Activated naive CD8-positive, alpha-beta T cell treated with anti-CD3 and anti-CD28 coated beads, Interleukin-2, amount 50 U/mL, for 24 hours (primary cell): ENCODE measurements around the gene ATP8A2.

ENCODE experiments used
- ATAC-seq: fragments of 150-1000 bp; cut with Tn5 transposase; one replicate; pipeline ENCODE4 v1.10.0; 2021
- DNase-seq: peaks from one replicate; pipeline ENCODE4 v3.0.0; 2021
- H3K27ac Mint-ChIP-seq: one replicate; pipeline ENCODE4 v1.8.0; 2021; ENCODE audit warnings: mild to moderate bottlenecking, mixed read lengths
- H3K27me3 Mint-ChIP-seq: one replicate; pipeline ENCODE4 v1.8.0; 2021; ENCODE audit warnings: mixed read lengths
- H3K36me3 Mint-ChIP-seq: one replicate; pipeline ENCODE4 v1.8.0; 2021; ENCODE audit warnings: low read depth, mixed read lengths
- H3K4me1 Mint-ChIP-seq: one replicate; pipeline ENCODE4 v1.8.0; 2021; ENCODE audit warnings: mixed read lengths
- H3K4me3 Mint-ChIP-seq: one replicate; pipeline ENCODE4 v1.8.0; 2021; ENCODE audit warnings: mild to moderate bottlenecking, moderate library complexity, mixed read lengths
- H3K9me3 Mint-ChIP-seq: one replicate; pipeline ENCODE4 v1.8.0; 2021; ENCODE audit warnings: mixed read lengths

Gene ATP8A2

GRCh38 chr13:25887962-25888655, 516.3 kb downstream of the ATP8A2 start:
- no peaks in the 10 kb centered on the region for H3K27me3 Mint-ChIP-seq
- H3K4me1 Mint-ChIP-seq = peaks cover 37% of the 10 kb centered on the region
- no peak for ATAC-seq
- no peak for DNase-seq
- no peaks in the 10 kb centered on the region for H3K36me3 Mint-ChIP-seq
- no peaks in the 10 kb centered on the region for H3K9me3 Mint-ChIP-seq
- peak overlapping the region; percentile 42 for H3K27ac Mint-ChIP-seq
- H3K4me3 Mint-ChIP-seq = no peak overlapping the region

DNA sequence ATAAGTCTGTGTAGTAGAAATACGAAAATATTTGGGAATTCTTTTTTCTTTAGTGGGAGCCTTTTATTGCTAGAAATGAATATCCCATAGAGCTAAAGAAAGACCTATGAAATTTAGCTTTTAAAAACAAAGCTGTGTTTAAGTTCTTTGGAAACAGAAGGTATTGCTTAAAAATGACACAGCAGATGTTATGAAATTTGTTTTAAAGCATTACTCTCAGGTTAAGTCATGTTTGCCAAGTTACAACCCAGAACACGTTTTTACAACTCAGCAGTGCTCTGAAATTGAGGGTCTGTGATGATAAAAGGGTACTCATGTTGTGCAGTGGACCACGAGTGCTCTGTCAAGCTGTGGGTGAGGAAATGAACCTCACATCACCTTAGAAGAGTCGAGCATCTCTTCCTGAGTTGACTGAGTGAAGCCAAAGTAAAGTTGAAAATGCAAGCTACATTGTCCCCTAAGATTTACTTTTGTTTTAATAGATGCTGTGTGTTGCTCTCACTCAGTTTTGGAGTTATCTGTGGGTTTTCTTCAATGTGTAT, 519.0 kb downstream of the ATP8A2 start:
- ATAC-seq (no peak), DNase-seq (no peak)
- Mint-ChIP-seq H3K27ac (no peak overlapping the region), H3K4me1 (peaks cover 25% of the 10 kb centered on the region), H3K36me3 (no peaks in the 10 kb centered on the region), H3K9me3 (peaks cover under 1% of the 10 kb centered on the region), H3K27me3 (no peaks in the 10 kb centered on the region), H3K4me3 (no peak overlapping the region)

GRCh38 chr13:25898991-25899390, 527.2 kb downstream of the ATP8A2 start:
- H3K36me3 Mint-ChIP-seq = no peaks in the 10 kb centered on the region
- ATAC-seq (no peak), DNase-seq (no peak)
- H3K4me1 Mint-ChIP-seq = peaks cover 28% of the 10 kb centered on the region
- no peak overlapping the region for H3K4me3 Mint-ChIP-seq
- peaks cover 10% of the 10 kb centered on the region for H3K9me3 Mint-ChIP-seq
- no peaks in the 10 kb centered on the region for H3K27me3 Mint-ChIP-seq
- no peak overlapping the region for H3K27ac Mint-ChIP-seq

DNA sequence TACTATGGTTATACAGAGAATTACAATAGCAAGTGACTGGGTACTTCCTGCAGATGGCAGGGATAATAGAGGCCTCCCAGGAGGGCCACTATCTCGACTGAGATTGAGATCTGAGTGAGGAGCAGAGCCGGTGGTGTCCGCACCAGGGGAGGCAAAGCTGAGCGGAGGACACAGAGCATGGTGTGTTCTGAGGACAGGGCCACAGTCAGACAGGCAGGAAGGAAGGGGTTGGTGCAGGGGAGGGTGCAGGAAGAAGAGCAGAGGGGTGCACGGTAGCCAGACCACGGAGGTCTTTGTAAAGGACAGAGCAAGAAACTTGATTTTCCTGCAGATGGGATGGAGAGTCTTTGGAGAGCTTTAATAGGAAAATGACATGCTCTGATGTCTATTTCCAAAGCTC, 527.7 kb downstream of the ATP8A2 start:
- H3K36me3 Mint-ChIP-seq = no peaks in the 10 kb centered on the region
- H3K4me1 Mint-ChIP-seq = peaks cover 28% of the 10 kb centered on the region
- H3K27me3 Mint-ChIP-seq = no peaks in the 10 kb centered on the region

GRCh38 chr13:25899952-25900351, 528.2 kb downstream of the ATP8A2 start:
- no peaks in the 10 kb centered on the region for H3K27me3 Mint-ChIP-seq
- H3K36me3 Mint-ChIP-seq = no peaks in the 10 kb centered on the region
- H3K27ac Mint-ChIP-seq = no peak overlapping the region
- no peak for ATAC-seq
- no peak for DNase-seq
- H3K9me3 Mint-ChIP-seq = peaks cover 10% of the 10 kb centered on the region
- no peak overlapping the region for H3K4me3 Mint-ChIP-seq
- H3K4me1 Mint-ChIP-seq = peaks cover 28% of the 10 kb centered on the region

More for the DNA sequence above, 527.7 kb downstream of the ATP8A2 start:
- DNase-seq (no peak), ATAC-seq (no peak)
- Mint-ChIP-seq H3K4me3 (no peak overlapping the region), H3K9me3 (peaks cover 10% of the 10 kb centered on the region), H3K27ac (no peak overlapping the region)

DNA sequence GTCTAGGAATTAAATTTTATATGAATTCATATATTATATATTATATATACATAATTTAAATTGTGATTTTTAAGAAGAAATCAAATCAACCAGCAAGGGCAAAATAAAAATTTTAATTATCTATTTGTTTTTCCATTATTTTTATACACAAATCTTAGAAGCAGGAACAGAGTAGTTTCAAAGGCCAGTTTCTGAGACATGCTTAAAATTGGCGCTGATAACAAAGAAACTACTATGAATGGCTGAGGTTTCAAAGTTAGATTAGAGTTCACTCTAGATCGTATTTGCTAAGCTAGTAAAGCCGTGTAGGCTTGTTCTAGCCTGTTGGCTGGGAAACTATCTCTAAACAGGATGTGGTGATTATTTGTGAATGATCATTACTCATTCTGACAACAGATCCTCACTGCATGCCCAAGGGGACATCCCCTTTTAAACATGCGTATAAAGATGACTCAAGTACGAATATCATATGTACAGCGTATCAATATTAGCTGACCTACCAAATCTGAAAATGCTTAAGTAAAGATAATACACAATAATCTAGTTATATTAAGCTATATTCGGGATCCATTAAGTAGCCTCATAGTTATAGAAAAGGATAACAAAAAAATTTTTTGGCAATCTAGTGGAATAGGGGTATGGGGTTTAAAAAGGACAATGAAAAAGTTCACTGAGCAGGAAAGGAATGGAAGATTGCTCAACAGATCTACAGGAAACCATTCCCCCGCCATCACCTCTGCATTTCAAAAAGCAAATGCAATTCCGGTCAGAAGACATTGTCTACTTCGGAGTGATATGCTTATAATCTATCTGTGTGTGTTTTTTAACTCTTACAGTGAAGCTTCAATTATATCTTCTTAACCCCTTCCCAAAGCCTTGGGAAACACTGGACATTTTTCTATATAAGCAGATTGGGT, 529.9 kb downstream of the ATP8A2 start:
- no peaks in the 10 kb centered on the region for H3K36me3 Mint-ChIP-seq
- H3K4me3 Mint-ChIP-seq = no peak overlapping the region
- peaks cover 7% of the 10 kb centered on the region for H3K9me3 Mint-ChIP-seq
- H3K4me1 Mint-ChIP-seq = peaks cover 28% of the 10 kb centered on the region
- H3K27me3 Mint-ChIP-seq = no peaks in the 10 kb centered on the region
- DNase-seq (no peak), ATAC-seq (peak; percentile 97)
- H3K27ac Mint-ChIP-seq = peak overlapping the region; percentile 44

DNA sequence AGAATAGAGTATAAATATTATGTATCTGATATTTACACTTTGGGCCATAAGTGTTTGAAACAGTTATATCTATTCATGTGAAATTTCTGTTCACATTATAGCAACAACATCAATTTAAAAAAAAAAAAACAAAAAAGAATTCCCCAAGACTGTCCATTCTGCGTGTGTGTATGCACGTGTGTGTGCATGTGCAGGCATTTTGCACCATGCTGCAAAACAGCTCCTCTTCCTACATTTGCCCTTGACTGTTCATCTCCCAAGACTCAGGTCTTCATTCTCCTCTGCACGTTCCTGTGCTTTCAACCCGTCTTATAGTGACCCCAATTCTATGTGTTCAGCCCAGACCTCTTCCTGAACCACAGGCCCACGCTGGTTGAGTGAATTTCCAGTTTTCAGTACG, 530.7 kb downstream of the ATP8A2 start:
- ATAC-seq = no peak
- DNase-seq = no peak
- no peaks in the 10 kb centered on the region for H3K27me3 Mint-ChIP-seq
- H3K9me3 Mint-ChIP-seq = peaks cover 4% of the 10 kb centered on the region
- no peaks in the 10 kb centered on the region for H3K36me3 Mint-ChIP-seq
- H3K4me1 Mint-ChIP-seq = peaks cover 28% of the 10 kb centered on the region
- H3K4me3 Mint-ChIP-seq = peak overlapping the region; percentile 24
- H3K27ac Mint-ChIP-seq = peak overlapping the region; percentile 53

DNA sequence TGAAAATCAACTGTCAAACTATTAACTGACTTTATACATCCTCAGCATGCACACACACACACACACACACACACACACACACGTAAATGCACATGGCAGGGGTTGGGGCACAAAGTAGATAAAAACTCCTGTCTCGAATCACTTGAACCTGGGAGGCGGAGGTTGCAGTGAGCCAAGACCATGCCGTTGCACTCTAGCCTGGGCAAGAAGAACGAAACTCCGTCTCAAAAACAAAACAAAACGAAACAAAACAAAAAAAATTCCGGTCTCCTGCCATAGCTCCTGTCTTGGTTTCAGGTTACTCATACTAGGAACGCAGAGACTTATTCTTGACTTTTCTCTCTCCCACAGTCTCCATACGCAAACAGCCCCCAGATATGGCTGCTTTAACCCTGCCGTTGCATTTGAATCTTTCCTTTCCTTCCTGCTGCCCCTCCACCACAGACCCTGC, 531.1 kb downstream of the ATP8A2 start:
- DNase-seq (no peak), ATAC-seq (peak; percentile 39)
- peaks cover 28% of the 10 kb centered on the region for H3K4me1 Mint-ChIP-seq
- H3K27ac Mint-ChIP-seq = peak overlapping the region; percentile 53
- no peaks in the 10 kb centered on the region for H3K9me3 Mint-ChIP-seq
- H3K27me3 Mint-ChIP-seq = no peaks in the 10 kb centered on the region
- peak overlapping the region; percentile 24 for H3K4me3 Mint-ChIP-seq
- H3K36me3 Mint-ChIP-seq = no peaks in the 10 kb centered on the region

DNA sequence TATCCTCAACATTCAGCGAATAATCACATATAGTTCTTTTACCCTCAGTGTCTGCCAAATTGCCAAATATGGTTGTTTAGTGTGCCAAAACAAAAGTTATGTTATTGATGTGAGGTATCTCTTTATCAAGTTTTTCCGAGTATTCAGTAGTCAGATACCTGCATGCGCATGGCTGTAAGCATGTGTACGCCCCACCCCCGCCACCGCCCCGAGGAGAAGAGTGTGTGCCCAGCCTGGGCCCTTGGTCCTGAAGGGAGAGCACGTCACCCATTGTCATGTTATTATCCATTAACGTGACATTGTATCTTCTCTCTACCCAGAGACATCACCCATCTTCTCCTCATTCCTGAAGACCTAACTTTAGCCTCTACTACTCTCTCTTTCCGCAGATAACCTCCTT, 533.1 kb downstream of the ATP8A2 start:
- no peaks in the 10 kb centered on the region for H3K27me3 Mint-ChIP-seq
- ATAC-seq (no peak), DNase-seq (no peak)
- H3K27ac Mint-ChIP-seq = no peak overlapping the region
- peaks cover 23% of the 10 kb centered on the region for H3K4me1 Mint-ChIP-seq
- no peaks in the 10 kb centered on the region for H3K36me3 Mint-ChIP-seq
- H3K4me3 Mint-ChIP-seq = no peak overlapping the region
- no peaks in the 10 kb centered on the region for H3K9me3 Mint-ChIP-seq

DNA sequence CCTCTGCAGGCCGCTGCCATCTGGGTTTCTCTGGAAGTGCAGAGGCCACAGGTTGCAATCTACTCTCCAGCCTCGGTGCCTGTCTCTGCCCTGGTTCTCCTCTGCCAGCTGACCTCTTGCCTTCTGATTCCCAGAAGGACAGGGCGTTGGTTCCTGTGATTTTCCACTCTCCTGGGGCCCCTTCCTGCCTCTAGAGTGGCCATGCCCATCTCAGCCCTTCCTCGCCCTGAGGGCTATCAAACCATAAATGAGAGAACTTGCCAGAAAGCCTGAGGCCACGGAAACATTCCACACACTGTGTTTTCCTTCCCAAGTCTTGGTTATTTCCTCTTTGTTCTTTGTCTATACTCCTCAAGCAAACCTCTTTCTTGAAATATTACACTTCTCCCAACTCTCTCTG, 533.8 kb downstream of the ATP8A2 start:
- H3K27ac Mint-ChIP-seq = no peak overlapping the region
- H3K36me3 Mint-ChIP-seq = no peaks in the 10 kb centered on the region
- peaks cover 15% of the 10 kb centered on the region for H3K4me1 Mint-ChIP-seq
- H3K27me3 Mint-ChIP-seq = no peaks in the 10 kb centered on the region
- no peak for DNase-seq
- H3K9me3 Mint-ChIP-seq = no peaks in the 10 kb centered on the region
- ATAC-seq = no peak
- no peak overlapping the region for H3K4me3 Mint-ChIP-seq

- Mint-ChIP-seq H3K36me3 (no peaks in the 10 kb centered on the region), H3K9me3 (no peaks in the 10 kb centered on the region), H3K27me3 (no peaks in the 10 kb centered on the region), H3K27ac (no peak overlapping the region), H3K4me3 (no peak overlapping the region), H3K4me1 (peaks cover 9% of the 10 kb centered on the region)
- ATAC-seq (peak; percentile 24), DNase-seq (no peak)
Measured at GRCh38 chr13:25906191-25906661, 534.5 kb downstream of the ATP8A2 start.

GRCh38 chr13:25908366-25908765, 536.6 kb downstream of the ATP8A2 start:
- H3K27ac Mint-ChIP-seq = no peak overlapping the region
- H3K9me3 Mint-ChIP-seq = no peaks in the 10 kb centered on the region
- no peak overlapping the region for H3K4me3 Mint-ChIP-seq
- no peaks in the 10 kb centered on the region for H3K36me3 Mint-ChIP-seq
- H3K4me1 Mint-ChIP-seq = peaks cover 2% of the 10 kb centered on the region
- no peak for ATAC-seq
- no peaks in the 10 kb centered on the region for H3K27me3 Mint-ChIP-seq
- no peak for DNase-seq

DNA sequence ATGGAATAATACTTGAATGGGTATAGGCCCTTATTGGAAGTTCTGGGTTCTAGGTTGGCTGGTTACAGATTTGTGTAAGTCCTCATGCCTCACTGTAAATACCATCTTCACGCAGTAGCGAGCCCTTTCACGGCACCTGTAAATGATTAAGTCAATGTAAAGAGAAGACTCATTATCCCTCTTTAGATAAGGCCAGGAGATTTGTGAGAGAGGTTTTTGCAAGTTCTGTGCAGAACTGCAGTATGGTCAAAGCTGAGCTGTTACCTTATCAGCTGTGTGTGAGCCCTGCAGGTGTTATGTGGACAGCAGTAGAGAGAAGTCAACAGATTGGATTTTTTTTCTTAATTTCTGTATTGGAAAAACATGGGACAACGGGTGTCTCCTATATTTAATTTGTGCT, 538.5 kb downstream of the ATP8A2 start:
- Mint-ChIP-seq H3K4me3 (no peak overlapping the region), H3K4me1 (peaks cover 2% of the 10 kb centered on the region), H3K27ac (no peak overlapping the region), H3K9me3 (no peaks in the 10 kb centered on the region), H3K27me3 (no peaks in the 10 kb centered on the region), H3K36me3 (no peaks in the 10 kb centered on the region)
- DNase-seq (no peak), ATAC-seq (no peak)

GRCh38 chr13:25910991-25911419, 539.2 kb downstream of the ATP8A2 start:
- ATAC-seq (no peak), DNase-seq (no peak)
- H3K4me3 Mint-ChIP-seq = no peak overlapping the region
- H3K4me1 Mint-ChIP-seq = peaks cover 2% of the 10 kb centered on the region
- H3K9me3 Mint-ChIP-seq = no peaks in the 10 kb centered on the region
- H3K36me3 Mint-ChIP-seq = no peaks in the 10 kb centered on the region
- no peaks in the 10 kb centered on the region for H3K27me3 Mint-ChIP-seq
- no peak overlapping the region for H3K27ac Mint-ChIP-seq

DNA sequence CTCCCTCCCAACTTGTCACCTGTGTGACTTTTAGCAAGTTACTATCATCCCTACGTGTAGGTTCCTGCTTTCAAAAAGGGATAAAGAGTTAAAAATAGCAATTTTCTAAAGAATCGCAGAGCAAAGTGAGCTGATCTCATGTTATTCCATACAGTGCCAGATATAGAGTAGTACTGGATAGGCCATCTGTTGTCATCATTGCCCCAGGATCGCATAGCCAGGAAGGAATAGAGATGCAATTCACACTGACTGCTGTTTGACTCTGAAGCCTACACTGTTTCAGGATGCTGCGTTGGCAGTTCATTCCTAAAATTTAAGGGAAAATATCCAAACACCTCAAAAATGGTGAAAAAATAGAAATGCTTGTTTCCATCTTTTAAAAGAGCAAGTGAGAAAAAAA, 541.2 kb downstream of the ATP8A2 start:
- no peaks in the 10 kb centered on the region for H3K27me3 Mint-ChIP-seq
- H3K4me3 Mint-ChIP-seq = no peak overlapping the region
- ATAC-seq (no peak), DNase-seq (no peak)
- no peaks in the 10 kb centered on the region for H3K9me3 Mint-ChIP-seq
- H3K4me1 Mint-ChIP-seq = peaks cover 2% of the 10 kb centered on the region
- no peaks in the 10 kb centered on the region for H3K36me3 Mint-ChIP-seq
- no peak overlapping the region for H3K27ac Mint-ChIP-seq
